GM21737 (cell line): Measurements from ENCODE around the gene KISS1R.

Experiments
- ATAC-seq: cut with Tn5 transposase; IDR thresholded peaks from one replicate; pipeline ENCODE4 v1.9.1; 2021; ENCODE audit warnings: mild to moderate bottlenecking, moderate library complexity; ENCODE audit not compliant: unreplicated experiment

The KISS1R gene

GRCh38 chr19:934865-935479, 17.8 kb downstream of the KISS1R start:
- ATAC-seq, result no peak

- ATAC-seq, result no peak
These were observed 19.0 kb downstream of the KISS1R start for GRCh38 chr19:936175-936546.

GRCh38 chr19:937259-937694, 20.1 kb downstream of the KISS1R start:
- ATAC-seq, result no peak

GRCh38 chr19:938233-938923, 21.2 kb downstream of the KISS1R start:
- ATAC-seq, result no peak

- ATAC-seq, result no peak
These were observed 22.3 kb downstream of the KISS1R start for GRCh38 chr19:939439-939838.

GRCh38 chr19:939922-940321, 22.8 kb downstream of the KISS1R start:
- no peak for ATAC-seq

- ATAC-seq, result no peak
These were observed 23.6 kb downstream of the KISS1R start for GRCh38 chr19:940591-941291.

GRCh38 chr19:941292-942132, 24.4 kb downstream of the KISS1R start:
- ATAC-seq, result no peak

GRCh38 chr19:942133-942645, 25.1 kb downstream of the KISS1R start:
- ATAC-seq, result no peak

GRCh38 chr19:943551-944170, 26.5 kb downstream of the KISS1R start:
- no peak for ATAC-seq

- no peak for ATAC-seq
These were observed 27.0 kb downstream of the KISS1R start for GRCh38 chr19:944171-944567.

- ATAC-seq, result no peak
These were observed 27.6 kb downstream of the KISS1R start for GRCh38 chr19:944663-945241.

GRCh38 chr19:945401-946252, 28.5 kb downstream of the KISS1R start:
- ATAC-seq, result no peak

GRCh38 chr19:947090-947706, 30.1 kb downstream of the KISS1R start:
- peak; percentile 21 for ATAC-seq

GRCh38 chr19:947707-948539, 30.8 kb downstream of the KISS1R start:
- ATAC-seq, result peak; percentile 74

GRCh38 chr19:948842-949496, 31.8 kb downstream of the KISS1R start:
- ATAC-seq, result no peak

- no peak for ATAC-seq
These were observed 33.4 kb downstream of the KISS1R start for GRCh38 chr19:950352-951066.
